GM19099 (cell line): ENCODE measurements around the gene ACTR6.

Source experiments
- POLR2A ChIP-seq: IDR thresholded peaks from 3 replicates; pipeline ENCODE4 v1.6.1; 2011; ENCODE audit warnings: low read depth; ENCODE audit not compliant: insufficient read length; ENCODE audit errors: extremely low read depth

Gene ACTR6

GRCh38 chr12:100200463-100201181 is at the start of gene ACTR6:
ACTR6 (plus strand) TSS chr12:100200815; CDS start chr12:100200852, 37 bp downstream.
- TF ChIP-seq POLR2A: peak; percentile 77

- TF ChIP-seq POLR2A: no peak
Measured at GRCh38 chr12:100151769-100152168, 48.8 kb upstream of the ACTR6 start.

- no peak for TF ChIP-seq POLR2A
Measured at GRCh38 chr12:100153131-100153530, 47.5 kb upstream of the ACTR6 start.

- no peak for TF ChIP-seq POLR2A
Measured at GRCh38 chr12:100154474-100155247, 46.0 kb upstream of the ACTR6 start.

GRCh38 chr12:100156731-100157426 is 43.7 kb upstream of the ACTR6 start:
- TF ChIP-seq POLR2A: no peak

- TF ChIP-seq POLR2A: no peak
Measured at GRCh38 chr12:100157427-100157821, 43.2 kb upstream of the ACTR6 start.

- no peak for TF ChIP-seq POLR2A
Measured at GRCh38 chr12:100158535-100158934, 42.1 kb upstream of the ACTR6 start.

- no peak for TF ChIP-seq POLR2A
Measured at GRCh38 chr12:100159391-100160104, 41.1 kb upstream of the ACTR6 start.

- TF ChIP-seq POLR2A: no peak
Measured at GRCh38 chr12:100163416-100164152, 37.0 kb upstream of the ACTR6 start.

- TF ChIP-seq POLR2A: no peak
Measured at GRCh38 chr12:100164153-100164704, 36.4 kb upstream of the ACTR6 start.

GRCh38 chr12:100165356-100165755 is 35.3 kb upstream of the ACTR6 start:
- TF ChIP-seq POLR2A: no peak

- no peak for TF ChIP-seq POLR2A
Measured at GRCh38 chr12:100166232-100166631, 34.4 kb upstream of the ACTR6 start.

GRCh38 chr12:100168562-100168961 is 32.1 kb upstream of the ACTR6 start:
- no peak for TF ChIP-seq POLR2A

GRCh38 chr12:100169345-100169744 is 31.3 kb upstream of the ACTR6 start:
- no peak for TF ChIP-seq POLR2A

GRCh38 chr12:100170313-100170858 is 30.2 kb upstream of the ACTR6 start:
- no peak for TF ChIP-seq POLR2A
